Epithelial cell of esophagus (primary cell): ENCODE data around the gene SSRP1.
A peak's percentile ranks its signal among the peaks of the same experiment; 100 is the strongest.
"Not testable (repeated sequence)": the region's sequence is repeated elsewhere in the genome, so short reads cannot be mapped to it uniquely, and the experiment has no call there.

Experiments
- DNase-seq: peaks from one replicate; pipeline ENCODE4 v3.0.0; 2010; ENCODE audit warnings: low read depth
- H3K4me3 ChIP-seq: 2 replicates; pipeline ENCODE4 v1.5.1; 2011; ENCODE audit warnings: mild to moderate bottlenecking, low read length, control low read depth
- TF ChIP-seq, protein P1 (sequence below): IDR thresholded peaks from 2 replicates; pipeline ENCODE4 v1.5.1; 2011; ENCODE audit warnings: low read depth, mild to moderate bottlenecking, low read length, control low read depth, inconsistent platforms; ENCODE audit not compliant: insufficient read depth; ENCODE audit errors: missing control alignments

SSRP1 gene

DNA sequence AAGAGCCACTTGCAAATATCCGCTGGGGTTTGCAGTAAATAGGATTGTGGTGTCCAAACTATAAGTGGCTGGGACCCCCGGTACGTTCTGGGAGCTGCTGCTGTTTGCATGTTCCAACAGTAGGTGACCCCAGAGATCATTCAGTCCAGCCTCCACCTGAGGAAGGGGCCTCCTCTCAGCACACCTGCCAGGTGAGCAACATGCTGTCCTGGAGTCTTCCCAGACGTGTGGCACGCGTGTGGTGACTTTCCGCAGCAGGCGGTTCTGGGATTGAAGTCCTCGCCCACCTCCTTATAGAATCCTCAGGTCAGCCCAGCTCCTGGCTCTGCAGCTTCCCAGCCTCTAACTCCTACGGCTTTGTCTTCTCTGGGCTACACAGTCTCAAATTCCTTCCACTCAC is 9.1 kb upstream of the SSRP1 start:
- no peak for DNase-seq
- no peak overlapping the region for H3K4me3 ChIP-seq
- TF ChIP-seq, protein P1, sequence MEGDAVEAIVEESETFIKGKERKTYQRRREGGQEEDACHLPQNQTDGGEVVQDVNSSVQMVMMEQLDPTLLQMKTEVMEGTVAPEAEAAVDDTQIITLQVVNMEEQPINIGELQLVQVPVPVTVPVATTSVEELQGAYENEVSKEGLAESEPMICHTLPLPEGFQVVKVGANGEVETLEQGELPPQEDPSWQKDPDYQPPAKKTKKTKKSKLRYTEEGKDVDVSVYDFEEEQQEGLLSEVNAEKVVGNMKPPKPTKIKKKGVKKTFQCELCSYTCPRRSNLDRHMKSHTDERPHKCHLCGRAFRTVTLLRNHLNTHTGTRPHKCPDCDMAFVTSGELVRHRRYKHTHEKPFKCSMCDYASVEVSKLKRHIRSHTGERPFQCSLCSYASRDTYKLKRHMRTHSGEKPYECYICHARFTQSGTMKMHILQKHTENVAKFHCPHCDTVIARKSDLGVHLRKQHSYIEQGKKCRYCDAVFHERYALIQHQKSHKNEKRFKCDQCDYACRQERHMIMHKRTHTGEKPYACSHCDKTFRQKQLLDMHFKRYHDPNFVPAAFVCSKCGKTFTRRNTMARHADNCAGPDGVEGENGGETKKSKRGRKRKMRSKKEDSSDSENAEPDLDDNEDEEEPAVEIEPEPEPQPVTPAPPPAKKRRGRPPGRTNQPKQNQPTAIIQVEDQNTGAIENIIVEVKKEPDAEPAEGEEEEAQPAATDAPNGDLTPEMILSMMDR: no peak

DNA sequence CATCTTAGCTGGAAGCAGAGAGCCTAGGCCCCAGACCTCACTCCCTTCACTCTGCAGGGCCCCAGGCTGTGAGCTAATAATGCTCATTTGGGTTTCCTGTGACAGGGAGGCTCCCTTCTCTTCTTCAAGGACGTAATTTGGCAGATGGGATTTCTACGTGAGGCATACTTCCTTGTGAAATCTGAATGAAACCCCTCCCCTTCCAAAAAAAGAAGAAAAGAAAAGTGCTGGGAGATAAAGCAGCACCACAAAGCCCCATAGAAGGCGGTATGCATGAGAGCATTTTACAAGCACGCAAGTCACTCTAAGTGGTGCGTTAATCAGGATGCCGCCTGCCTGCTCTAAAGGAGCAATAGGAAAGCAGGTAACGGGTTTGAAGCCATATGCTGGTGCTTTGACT is 8.1 kb upstream of the SSRP1 start:
- H3K4me3 ChIP-seq: no peak overlapping the region
- TF ChIP-seq, protein P1: no peak
- no peak for DNase-seq

DNA sequence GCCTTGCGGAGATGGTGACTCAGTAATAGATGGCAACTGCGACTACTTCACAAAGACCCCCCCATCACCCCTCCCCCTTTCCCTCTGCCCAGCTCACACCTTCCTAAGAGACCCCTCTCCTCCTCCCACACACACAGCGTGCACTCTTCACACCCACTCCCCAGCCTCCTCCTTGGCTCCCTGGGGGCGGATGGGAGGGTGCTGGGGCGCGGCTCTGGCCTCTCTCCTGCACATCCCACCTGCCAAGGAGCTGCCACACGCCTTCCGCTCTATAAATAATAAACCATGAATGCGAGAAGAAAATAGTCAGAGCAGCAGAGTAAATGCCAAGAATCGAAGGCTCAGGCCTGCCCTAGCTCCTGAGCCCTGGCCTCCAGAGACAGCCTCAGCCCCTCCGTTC is 7.0 kb upstream of the SSRP1 start:
- H3K4me3 ChIP-seq: no peak overlapping the region
- TF ChIP-seq, protein P1: no peak
- DNase-seq: no peak

DNA sequence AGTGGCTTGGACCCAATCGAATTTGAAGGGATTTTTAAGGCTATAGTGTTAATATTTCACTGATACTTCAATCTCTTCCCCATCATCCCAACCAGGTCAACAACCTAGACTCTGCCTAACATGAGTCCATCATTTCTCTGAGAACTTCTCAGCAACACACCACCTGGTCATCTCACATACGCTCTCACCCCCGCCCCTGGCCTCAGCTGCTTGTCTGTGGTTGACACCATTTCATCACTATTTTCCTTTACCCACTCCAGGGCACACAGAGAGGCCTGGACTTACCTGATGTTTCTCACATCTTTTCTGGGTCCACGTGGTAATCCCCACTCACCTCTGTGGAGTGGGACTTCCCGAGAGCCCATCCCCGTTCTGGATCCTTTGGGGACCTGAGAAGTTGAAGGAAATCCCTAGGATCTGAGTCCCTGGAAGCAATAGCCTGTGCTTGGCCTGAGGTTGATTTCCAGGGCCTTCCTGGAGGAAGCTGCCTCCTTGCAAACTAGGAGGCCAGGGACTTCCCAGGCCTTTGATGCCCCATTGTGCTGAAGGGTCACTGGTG is 5.6 kb upstream of the SSRP1 start:
- H3K4me3 ChIP-seq: no peak overlapping the region
- DNase-seq: no peak
- TF ChIP-seq, protein P1: no peak

DNA sequence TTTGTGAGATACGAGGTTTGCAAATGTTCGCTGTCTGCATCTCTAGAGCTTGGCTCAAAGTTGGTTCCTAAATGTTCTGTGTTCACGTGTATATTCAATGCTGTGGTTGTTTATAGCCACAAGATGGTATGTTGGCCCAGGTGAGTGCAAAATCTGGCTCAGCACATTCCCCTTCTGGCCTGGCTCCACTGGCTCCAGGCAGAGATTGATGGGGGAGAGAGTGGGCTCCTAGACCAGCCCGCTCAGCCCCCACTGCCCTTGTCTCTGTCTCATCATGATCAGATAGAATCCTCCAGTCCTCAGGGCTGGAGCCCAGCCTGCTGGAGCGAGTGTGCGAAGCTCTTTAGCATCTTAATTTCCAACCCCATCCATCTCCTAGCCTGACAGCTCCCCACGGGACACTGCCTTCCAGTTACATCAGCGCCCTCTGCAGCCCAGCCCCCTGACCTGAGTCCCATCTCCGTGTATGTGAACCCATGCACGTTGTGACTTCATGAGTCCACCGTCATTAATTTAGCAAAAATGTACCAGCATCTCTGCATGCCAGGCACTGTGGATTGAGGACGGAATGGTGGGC is 4.4 kb upstream of the SSRP1 start:
- TF ChIP-seq, protein P1: no peak
- DNase-seq: peak; percentile 38
- no peak overlapping the region for H3K4me3 ChIP-seq

DNA sequence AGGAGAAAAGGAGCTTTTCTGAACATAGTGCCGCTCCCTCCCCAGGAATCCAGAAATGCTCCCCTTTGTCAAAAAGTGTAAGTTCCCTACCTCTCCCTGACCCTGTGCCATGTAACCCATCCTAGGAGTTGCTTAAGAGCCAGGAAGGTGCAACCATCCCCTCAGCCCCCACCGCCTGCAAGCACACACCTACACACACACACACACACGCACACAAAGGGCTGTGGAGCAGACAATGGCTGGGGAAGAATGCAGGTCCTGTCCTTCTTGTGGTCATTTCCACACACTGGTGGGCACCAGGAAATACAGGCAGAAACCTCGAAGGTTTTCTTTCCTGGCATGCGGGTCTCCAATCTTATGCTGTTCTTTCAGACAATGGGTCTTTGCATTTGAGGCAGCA is 3.6 kb upstream of the SSRP1 start:
- DNase-seq: no peak
- H3K4me3 ChIP-seq: no peak overlapping the region
- TF ChIP-seq, protein P1: no peak

DNA sequence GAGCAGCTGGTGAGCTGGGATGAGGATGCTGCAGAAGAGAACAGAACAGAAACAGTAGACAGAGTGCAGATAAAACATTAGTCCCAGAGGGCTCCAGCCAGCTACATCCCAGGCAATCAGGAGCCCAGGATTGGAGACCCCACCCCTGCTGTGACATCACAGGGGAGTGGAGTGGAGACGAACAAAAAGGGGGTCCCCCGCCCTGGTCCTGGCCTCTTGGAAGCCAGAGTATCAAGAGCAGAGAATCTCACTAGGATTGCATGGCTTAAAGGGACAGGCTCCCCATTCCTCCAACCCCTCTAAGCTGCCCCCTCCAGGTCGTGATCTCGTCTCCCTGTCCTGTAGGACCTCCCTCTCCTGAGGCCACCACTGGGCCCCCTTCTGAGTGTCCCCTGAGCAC is 2.5 kb upstream of the SSRP1 start, which contains the start of gene P2RX3:
TSS of gene P2RX3 (plus strand) at position 211 of the 400 bp plus-strand sequence. CDS start 199 bp downstream, outside the sequence.
- TF ChIP-seq, protein P1: no peak
- no peak for DNase-seq
- H3K4me3 ChIP-seq: no peak within 1 kb of the TSS

DNA sequence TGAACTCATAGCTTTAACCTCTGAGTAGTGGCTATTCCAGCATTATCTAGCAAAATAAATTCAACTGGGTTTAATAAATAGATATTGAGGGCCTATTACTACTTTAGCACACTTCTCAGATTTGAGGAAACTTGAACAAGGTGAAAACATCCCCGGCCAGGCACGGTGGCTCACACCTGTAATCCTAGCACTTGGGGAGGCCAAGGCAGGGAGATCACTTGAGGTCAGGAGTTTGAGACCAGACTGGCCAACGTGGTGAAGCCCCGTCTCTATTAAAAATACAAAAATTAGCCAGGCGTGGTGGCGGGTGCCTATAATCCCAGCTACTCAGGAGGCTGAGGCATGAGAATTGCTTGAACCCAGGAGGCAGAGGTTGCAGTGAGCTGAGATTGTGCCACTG is 1.2 kb upstream of the SSRP1 start:
- not testable (repeated sequence) for DNase-seq, H3K4me3 ChIP-seq
